Thymus (tissue), 11 donors: Measurements from ENCODE around the gene BICC1. TPM values are rescaled to one million over a fixed set of nuclear protein-coding genes. Genes with fewer than 3 reads are reported as not detected.

Experiments
- DNase-seq, 9 donors: peaks; one replicate each; pipeline ENCODE4 v3.0.0-alpha.2; 2013; ENCODE audit warnings: low spot score in 9 of 9, low read depth in 6 of 9, missing footprints in 1 of 9
- H3K27ac ChIP-seq, 2 donors: one replicate each; pipeline ENCODE4 v1.5.1; 2013; ENCODE audit warnings: control low read depth in 1 of 2, low read depth in 1 of 2, low read length in 1 of 2, mild to moderate bottlenecking in 1 of 2, moderate library complexity in 1 of 2
- H3K27me3 ChIP-seq, 2 donors: one replicate each; pipeline ENCODE4 v1.5.1; 2013; ENCODE audit warnings: low read length in 1 of 2; ENCODE audit not compliant: control insufficient read depth in 2 of 2, insufficient read depth in 1 of 2
- H3K36me3 ChIP-seq, 2 donors: one replicate each; pipeline ENCODE4 v1.5.1; 2013; ENCODE audit warnings: low read length in 1 of 2, mild to moderate bottlenecking in 1 of 2, moderate library complexity in 1 of 2; ENCODE audit not compliant: control insufficient read depth in 2 of 2, insufficient read depth in 2 of 2
- H3K4me1 ChIP-seq, 2 donors: one replicate each; pipeline ENCODE4 v1.5.1; 2013; ENCODE audit warnings: low read length in 2 of 2; ENCODE audit not compliant: control insufficient read depth in 2 of 2, insufficient read depth in 2 of 2
- H3K4me3 ChIP-seq, 2 donors: one replicate each; pipeline ENCODE4 v1.5.1; 2013; ENCODE audit warnings: low read length in 2 of 2, control low read depth in 1 of 2, mild to moderate bottlenecking in 1 of 2
- H3K9me3 ChIP-seq, 2 donors: one replicate each; pipeline ENCODE4 v1.5.1; 2013; ENCODE audit warnings: low read length in 1 of 2, mild to moderate bottlenecking in 1 of 2; ENCODE audit not compliant: control insufficient read depth in 2 of 2, insufficient read depth in 1 of 2
- WGBS: extraction: QIAGEN DNeasy Blood & Tissue Kit; methylation state at CpG from one replicate; pipeline ENCODE4 v1.1.7; 2013; 5-methylcytosine and 5-hydroxymethylcytosine counted together
- polyA plus RNA-seq: library from polyadenylated mRNA; stranded (reverse); fragments of 200-250 nt; gene quantifications from one replicate; pipeline ENCODE4 v1.2.3, GENCODE V29; 2013
- total RNA-seq: library from RNA; stranded (reverse); fragments of 120-200 nt; gene quantifications from one replicate; pipeline ENCODE4 v1.2.4, GENCODE V29; 2013
- donor health status: healthy.

The BICC1 gene
- total and polyA plus RNA-seq, 2 donors = 1.8 to 1.9 TPM

- no peak overlapping the region for H3K4me3 ChIP-seq
- no peaks in the 10 kb centered on the region for H3K27me3 ChIP-seq
- H3K4me1 ChIP-seq = no peaks in the 10 kb centered on the region
- no peaks in the 10 kb centered on the region for H3K9me3 ChIP-seq
- DNase-seq = peak in 1 of 9 donors; percentile 8
- WGBS = 92% methylated on average over 3 of the region's 3 CpGs
- peak overlapping the region in 1 of 2 donors; percentile 21 for H3K27ac ChIP-seq
- no peaks in the 10 kb centered on the region for H3K36me3 ChIP-seq
Measured at GRCh38 chr10:58743466-58744115, 230.9 kb downstream of the BICC1 start.

GRCh38 chr10:58746474-58747185 is 234.0 kb downstream of the BICC1 start:
- no peak for DNase-seq
- WGBS = 93% methylated on average over 2 of the region's 2 CpGs
- H3K4me1 ChIP-seq = no peaks in the 10 kb centered on the region

GRCh38 chr10:58747687-58748086 is 235.0 kb downstream of the BICC1 start:
- Histone ChIP-seq H3K4me3 (no peak overlapping the region), H3K27me3 (no peaks in the 10 kb centered on the region), H3K36me3 (no peaks in the 10 kb centered on the region), H3K27ac (no peak overlapping the region), H3K9me3 (no peaks in the 10 kb centered on the region), H3K4me1 (no peaks in the 10 kb centered on the region)
- DNase-seq = no peak
- 98% methylated on average over 2 of the region's 2 CpGs for WGBS

More at GRCh38 chr10:58746474-58747185, 234.0 kb downstream of the BICC1 start:
- no peaks in the 10 kb centered on the region for H3K9me3 ChIP-seq
- no peak overlapping the region for H3K4me3 ChIP-seq
- H3K36me3 ChIP-seq = no peaks in the 10 kb centered on the region
- H3K27ac ChIP-seq = no peak overlapping the region
- H3K27me3 ChIP-seq = no peaks in the 10 kb centered on the region

GRCh38 chr10:58752665-58753064 is 240.0 kb downstream of the BICC1 start:
- Histone ChIP-seq H3K4me3 (no peak overlapping the region), H3K9me3 (no peaks in the 10 kb centered on the region), H3K36me3 (no peaks in the 10 kb centered on the region), H3K27me3 (no peaks in the 10 kb centered on the region), H3K27ac (no peak overlapping the region), H3K4me1 (no peaks in the 10 kb centered on the region)
- WGBS = 78% methylated on average over 3 of the region's 3 CpGs
- DNase-seq = no peak

GRCh38 chr10:58753425-58753824 is 240.8 kb downstream of the BICC1 start:
- Histone ChIP-seq H3K27me3 (no peaks in the 10 kb centered on the region), H3K9me3 (no peaks in the 10 kb centered on the region), H3K36me3 (no peaks in the 10 kb centered on the region), H3K4me1 (no peaks in the 10 kb centered on the region), H3K4me3 (no peak overlapping the region), H3K27ac (no peak overlapping the region)
- 95% methylated on average over 2 of the region's 2 CpGs for WGBS
- no peak for DNase-seq

GRCh38 chr10:58754469-58755339 is 242.0 kb downstream of the BICC1 start:
- Histone ChIP-seq H3K4me3 (no peak overlapping the region), H3K27ac (no peak overlapping the region), H3K4me1 (no peaks in the 10 kb centered on the region), H3K9me3 (no peaks in the 10 kb centered on the region), H3K36me3 (no peaks in the 10 kb centered on the region), H3K27me3 (no peaks in the 10 kb centered on the region)
- WGBS = 95% methylated on average over 4 of the region's 4 CpGs
- no peak for DNase-seq

- 100% methylated on average over 1 of the region's 1 CpG for WGBS
- no peak overlapping the region for H3K4me3 ChIP-seq
- DNase-seq = no peak
Measured at GRCh38 chr10:58755340-58755610, 242.6 kb downstream of the BICC1 start.

GRCh38 chr10:58755677-58756076 is 243.0 kb downstream of the BICC1 start:
- DNase-seq = no peak
- Histone ChIP-seq H3K27me3 (no peaks in the 10 kb centered on the region), H3K36me3 (no peaks in the 10 kb centered on the region), H3K9me3 (no peaks in the 10 kb centered on the region), H3K27ac (peak overlapping the region in 1 of 2 donors; percentile 18), H3K4me3 (no peak overlapping the region), H3K4me1 (no peaks in the 10 kb centered on the region)
- WGBS = 84% methylated on average over 4 of the region's 4 CpGs

More at GRCh38 chr10:58755340-58755610, 242.6 kb downstream of the BICC1 start:
- Histone ChIP-seq H3K27me3 (no peaks in the 10 kb centered on the region), H3K36me3 (no peaks in the 10 kb centered on the region), H3K4me1 (no peaks in the 10 kb centered on the region), H3K27ac (no peak overlapping the region), H3K9me3 (no peaks in the 10 kb centered on the region)

- no peaks in the 10 kb centered on the region for H3K9me3 ChIP-seq
- H3K4me3 ChIP-seq = no peak overlapping the region
- no peak for DNase-seq
- H3K4me1 ChIP-seq = no peaks in the 10 kb centered on the region
- H3K27me3 ChIP-seq = no peaks in the 10 kb centered on the region
- no peaks in the 10 kb centered on the region for H3K36me3 ChIP-seq
- WGBS = 68% methylated on average over 6 of the region's 6 CpGs
- peak overlapping the region in 1 of 2 donors; percentile 18 for H3K27ac ChIP-seq
Measured at GRCh38 chr10:58756130-58756719, 243.6 kb downstream of the BICC1 start.
